ENCODE measurements around the gene TMEM154. TPM values are rescaled to one million over a fixed set of nuclear protein-coding genes. Genes with fewer than 3 reads are reported as not detected.

The TMEM154 gene, protein sequence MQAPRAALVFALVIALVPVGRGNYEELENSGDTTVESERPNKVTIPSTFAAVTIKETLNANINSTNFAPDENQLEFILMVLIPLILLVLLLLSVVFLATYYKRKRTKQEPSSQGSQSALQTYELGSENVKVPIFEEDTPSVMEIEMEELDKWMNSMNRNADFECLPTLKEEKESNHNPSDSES
- 0.04 to 0.06 TPM in 2 of 5 replicates, not detected in the others for total RNA-seq (2022; extraction: Qiagen RNA extraction; ENCODE audit: low read depth)

DNA sequence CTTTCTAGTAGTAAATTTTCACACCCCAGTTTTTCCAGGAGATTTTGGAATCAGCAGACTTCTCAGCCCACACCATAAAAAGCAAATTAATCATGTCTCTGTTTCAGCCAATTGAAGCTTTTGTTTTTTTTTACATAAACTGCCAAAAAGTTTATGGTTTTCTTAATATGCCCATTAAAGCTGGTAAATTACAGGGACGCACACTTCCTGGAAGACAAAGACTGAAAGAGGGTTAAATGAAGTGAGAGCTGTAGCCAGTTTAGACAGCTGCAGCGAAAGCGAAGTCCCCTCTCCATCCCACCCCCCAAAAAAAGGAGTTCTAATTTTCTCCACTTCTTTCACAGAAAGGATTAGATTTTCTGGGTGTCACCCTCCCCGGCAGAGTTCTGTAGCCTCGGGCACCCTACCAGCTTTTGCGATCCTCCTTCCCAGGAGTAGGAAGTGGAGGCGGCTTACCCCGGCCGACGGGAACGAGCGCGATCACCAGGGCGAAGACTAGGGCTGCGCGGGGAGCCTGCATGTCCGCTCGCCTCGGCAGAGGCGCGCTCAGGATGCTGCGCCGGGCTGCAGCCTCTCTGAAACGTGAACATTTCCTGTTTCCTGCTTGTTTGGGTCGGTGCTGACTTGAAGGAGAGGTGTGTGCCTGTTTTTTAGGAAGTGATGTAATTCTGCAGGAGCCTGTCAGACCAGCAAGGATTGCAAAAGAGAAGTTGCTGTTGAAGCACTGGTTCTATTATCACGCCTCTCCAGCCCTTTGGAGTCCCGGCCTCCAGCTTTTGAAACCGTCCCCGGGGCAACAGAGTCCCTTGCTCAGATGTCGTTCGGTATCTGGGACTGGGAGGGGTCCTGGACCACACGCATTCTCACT is at the start of gene TMEM154:
TSS of gene TMEM154 (minus strand) at position 584 of the 868 bp plus-strand sequence. CDS start at position 520, 64 bp downstream.

Other genes with a start within 250 kb of the TMEM154 start
- 5.7 to 9.3 TPM (median 5.9 TPM) in 5 replicates for gene FBXW7, start 143.9 kb downstream of the TMEM154 start, total RNA-seq (2022; extraction: Qiagen RNA extraction; ENCODE audit: low read depth)
- 0.14 to 0.35 TPM (median 0.26 TPM) in 5 replicates for gene TIGD4, start 99.7 kb upstream of the TMEM154 start, total RNA-seq (2022; extraction: Qiagen RNA extraction; ENCODE audit: low read depth)
- gene ARFIP1, start 100.0 kb upstream of the TMEM154 start, total RNA-seq (2022; extraction: Qiagen RNA extraction; ENCODE audit: low read depth), result 11.2 to 18.7 TPM (median 14.9 TPM) in 5 replicates

Measured in A549 treated with ZK216348 at 1 μM for 4 hours (cell line).